Measurements from ENCODE around the gene MARCHF11.

Gene MARCHF11

GRCh38 chr5:16179511-16179935 lies at the start of gene MARCHF11:
Gene MARCHF11, minus strand, starts transcription at chr5:16179791. Its CDS starts 216 bp downstream, at chr5:16179575.
- DNase-seq: no peak

GRCh38 chr5:16225927-16226326 lies 46.3 kb upstream of the MARCHF11 start:
- no peak for DNase-seq

- no peak for DNase-seq
These were observed 12.7 kb upstream of the MARCHF11 start for GRCh38 chr5:16192311-16192710.

GRCh38 chr5:16180789-16181082 lies 1.1 kb upstream of the MARCHF11 start:
- DNase-seq: no peak

GRCh38 chr5:16179936-16180788 lies 571 bp upstream of the MARCHF11 start:
- DNase-seq: no peak

GRCh38 chr5:16178745-16179372 lies 732 bp downstream of the MARCHF11 start:
- DNase-seq: no peak

GRCh38 chr5:16169550-16169949 lies 10.0 kb downstream of the MARCHF11 start:
- DNase-seq: no peak

GRCh38 chr5:16160706-16161105 lies 18.9 kb downstream of the MARCHF11 start:
- no peak for DNase-seq

GRCh38 chr5:16159636-16160035 lies 20.0 kb downstream of the MARCHF11 start:
- no peak for DNase-seq

GRCh38 chr5:16156152-16156551 lies 23.4 kb downstream of the MARCHF11 start:
- DNase-seq: no peak

- DNase-seq: no peak
These were observed 26.7 kb downstream of the MARCHF11 start for GRCh38 chr5:16152601-16153568.

- DNase-seq: no peak
These were observed 30.0 kb downstream of the MARCHF11 start for GRCh38 chr5:16149621-16150020.

GRCh38 chr5:16147179-16147900 lies 32.3 kb downstream of the MARCHF11 start:
- no peak for DNase-seq

- DNase-seq: no peak
These were observed 35.2 kb downstream of the MARCHF11 start for GRCh38 chr5:16144416-16144815.

- DNase-seq: no peak
These were observed 36.1 kb downstream of the MARCHF11 start for GRCh38 chr5:16143361-16144049.

GRCh38 chr5:16140944-16141343 lies 38.6 kb downstream of the MARCHF11 start:
- no peak for DNase-seq

- no peak for DNase-seq
These were observed 39.2 kb downstream of the MARCHF11 start for GRCh38 chr5:16140417-16140816.

GRCh38 chr5:16137177-16137576 lies 42.4 kb downstream of the MARCHF11 start:
- DNase-seq: no peak

- no peak for DNase-seq
These were observed 44.1 kb downstream of the MARCHF11 start for GRCh38 chr5:16135506-16135905.

GRCh38 chr5:16135003-16135402 lies 44.6 kb downstream of the MARCHF11 start:
- DNase-seq: no peak

GRCh38 chr5:16134204-16134603 lies 45.4 kb downstream of the MARCHF11 start:
- DNase-seq: no peak

- DNase-seq: no peak
These were observed 47.7 kb downstream of the MARCHF11 start for GRCh38 chr5:16131878-16132277.

All from GF-D8 (cell line).